Upper lobe of left lung (tissue), 6 donors: ENCODE data around the gene CARD9. TPM values are rescaled to one million over a fixed set of nuclear protein-coding genes. Genes with fewer than 3 reads are reported as not detected.
"Not testable (repeated sequence)": the region's sequence is repeated elsewhere in the genome, so short reads cannot be mapped to it uniquely, and the experiment has no call there.

Experiments used
- ATAC-seq, 2 donors: fragments of 200-7000 bp; cut with Tn5 transposase; one replicate each; pipeline ENCODE4 v1.9.1; 2022; ENCODE audit warnings: mild to moderate bottlenecking in 2 of 2, moderate library complexity in 2 of 2; ENCODE audit not compliant: low FRiP score in 2 of 2
- DNase-seq, 2 donors: peaks; one replicate each; pipeline ENCODE4 v3.0.0-alpha.2; 2019 to 2020
- H3K27ac ChIP-seq, 4 donors: fragments of 200-600 bp; sonication (generic); one replicate each; pipeline ENCODE4 v1.5.1; 2016 to 2019
- H3K27me3 ChIP-seq, 4 donors: fragments of 200-600 bp; sonication (generic); one replicate each; pipeline ENCODE4 v1.5.1; 2017 to 2019
- H3K36me3 ChIP-seq, 4 donors: fragments of 200-600 bp; sonication (generic); one replicate each; pipeline ENCODE4 v1.5.1; 2016 to 2019
- H3K4me1 ChIP-seq, 4 donors: fragments of 200-600 bp; sonication (generic); one replicate each; pipeline ENCODE4 v1.5.1; 2018 to 2019
- H3K4me3 ChIP-seq, 4 donors: fragments of 200-600 bp; sonication (generic); one replicate each; pipeline ENCODE4 v1.5.1; 2017 to 2019; ENCODE audit warnings: mild to moderate bottlenecking in 2 of 4, moderate library complexity in 1 of 4
- H3K9me3 ChIP-seq, 4 donors: fragments of 200-600 bp; sonication (generic); one replicate each; pipeline ENCODE4 v1.5.1; 2018 to 2019
- CTCF ChIP-seq, 6 experiments: fragments of 450-650 bp in 4 of 6; fragments of 200-600 bp in 2 of 6; sonication (generic) in 2 of 6; IDR thresholded peaks; one replicate each; pipeline ENCODE4 v1.5.1; 2016 to 2019; ENCODE audit warnings: antibody characterized with exemption in 6 of 6
- EP300 ChIP-seq, 4 donors: sonication (generic); formaldehyde crosslinking; IDR thresholded peaks; one replicate each; pipeline ENCODE4 v1.5.1; 2017; ENCODE audit warnings: antibody characterized with exemption in 4 of 4, control low read depth in 2 of 4
- POLR2A ChIP-seq, 4 donors: fragments of 450-650 bp; IDR thresholded peaks; one replicate each; pipeline ENCODE4 v1.5.1; 2016 to 2017; ENCODE audit warnings: antibody characterized with exemption in 4 of 4, mild to moderate bottlenecking in 2 of 4
- POLR2AphosphoS5 ChIP-seq, 2 donors: sonication (generic); formaldehyde crosslinking; IDR thresholded peaks; one replicate each; pipeline ENCODE4 v1.5.1; 2017; ENCODE audit warnings: antibody characterized with exemption in 2 of 2
- WGBS, 2 donors: methylation state at CpG; one replicate each; pipeline ENCODE4 v1.1.5; 2017 to 2018; 5-methylcytosine and 5-hydroxymethylcytosine counted together
- total RNA-seq, 6 donors: library from RNA; depleted of rRNA in 4 of 6; stranded (reverse); fragments of >200 nt in 4 of 6; gene quantifications; one replicate each; pipeline versions ENCODE4 v1.1.0 to v1.2.1, GENCODE V29; 2016 to 2021
- donor health status: DM: no; HTN: no; CAD: no; lungs with moderate emphysema.
- donor health status: DM: no; HTN: yes; CAD: no; lungs with severe emphysema.

The CARD9 gene
- total RNA-seq, 6 donors from 2014 or later, result 3.5 to 30.4 (median 16.8) TPM

- no peak for DNase-seq
- H3K4me1 ChIP-seq, result peaks cover 20 to 31% (median 23%) of the 10 kb centered on the region in 4 donors
- no peaks in the 10 kb centered on the region for H3K27me3 ChIP-seq
- ATAC-seq, result no peak
- H3K27ac ChIP-seq, result peak overlapping the region in 1 of 4 donors; percentile 88
- 28 to 37% methylated on average over 4 of the region's 4 CpGs for WGBS, 2 donors
- H3K9me3 ChIP-seq, result no peaks in the 10 kb centered on the region
- TF ChIP-seq CTCF (IDR thresholded peaks at IDR 0.05), result no peak
- TF ChIP-seq POLR2A (IDR thresholded peaks at IDR 0.05), result no peak
- TF ChIP-seq EP300 (IDR thresholded peaks at IDR 0.05), result no peak
- TF ChIP-seq POLR2AphosphoS5 (IDR thresholded peaks at IDR 0.05), result no peak
- H3K4me3 ChIP-seq, result peak overlapping the region; percentile 61 to 97 (median 92)
- peaks cover 11 to 56% (median 42%) of the 10 kb centered on the region in 4 donors for H3K36me3 ChIP-seq
These were observed 37.9 kb upstream of the CARD9 start for GRCh38 chr9:136411378-136411777.

DNA sequence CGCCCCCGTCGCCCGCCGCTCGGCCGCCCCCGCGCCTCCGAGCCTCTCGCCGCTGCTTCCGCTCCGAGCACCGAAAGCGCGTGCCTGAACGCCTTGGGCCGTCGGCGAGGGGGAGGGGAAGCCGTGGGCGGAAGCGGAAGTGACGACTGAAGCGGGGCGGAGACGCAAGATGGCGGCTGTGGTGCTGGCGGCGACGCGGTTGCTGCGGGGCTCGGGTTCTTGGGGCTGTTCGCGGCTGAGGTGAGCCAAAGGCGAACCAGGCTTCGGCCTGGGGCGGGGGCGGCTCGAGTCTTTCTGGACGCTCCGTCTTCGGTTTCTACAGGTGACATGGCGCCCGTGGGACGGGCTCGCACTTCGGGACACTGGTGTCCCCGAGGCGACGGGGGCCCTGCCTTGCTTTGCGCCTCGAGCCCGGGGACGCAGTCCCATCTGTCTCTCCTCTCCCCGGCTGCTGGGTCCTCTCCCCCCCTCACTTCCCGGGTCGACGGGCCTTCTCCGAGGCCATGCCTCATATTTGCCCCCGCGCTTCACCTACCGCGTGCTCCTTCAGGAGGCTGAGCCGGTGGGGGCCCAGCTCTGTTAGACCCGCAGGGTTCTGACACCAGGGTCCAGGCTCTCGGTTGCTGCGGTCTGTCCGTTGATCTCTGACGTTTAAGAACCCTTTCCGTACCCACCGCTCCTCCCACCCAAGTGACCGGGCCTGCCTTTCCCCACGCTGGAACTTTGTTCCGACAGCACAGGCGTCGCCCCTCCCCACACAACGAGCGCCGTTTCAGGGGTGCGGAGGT lies 37.2 kb upstream of the CARD9 start, which contains the start of the genes ENTR1 and PMPCA:
TSS of gene ENTR1 (minus strand) at position 115 of the 788 bp plus-strand sequence. CDS start 217 bp downstream, outside the sequence.
TSS of gene PMPCA (plus strand) at position 159 of the 788 bp plus-strand sequence. CDS start at position 170, 11 bp downstream.
- 0 to 1% methylated on average over 15 to 49 of the region's 83 CpGs for WGBS, 2 donors
- TF ChIP-seq POLR2A (IDR thresholded peaks at IDR 0.05) (peak in 3 of 4 donors; percentile 49 to 93 (median 74)), EP300 (IDR thresholded peaks at IDR 0.05) (peak in 1 of 4 donors; percentile 87), POLR2AphosphoS5 (IDR thresholded peaks at IDR 0.05) (peak; percentile 99), CTCF (IDR thresholded peaks at IDR 0.05) (no peak)
- ATAC-seq (peak; percentile 82 to 96), DNase-seq (peak; percentile 92 to 99)
- Histone ChIP-seq H3K9me3 (no peaks in the 10 kb centered on the region), H3K4me3 (peak within 1 kb of the TSS; percentile 61 to 97 (median 92)), H3K27me3 (no peaks in the 10 kb centered on the region), H3K27ac (peak within 1 kb of the TSS; percentile 83 to 91 (median 88)), H3K36me3 (peaks cover 11 to 54% (median 40%) of the 10 kb centered on the region in 4 donors), H3K4me1 (peaks cover 20 to 31% (median 23%) of the 10 kb centered on the region in 4 donors)

DNA sequence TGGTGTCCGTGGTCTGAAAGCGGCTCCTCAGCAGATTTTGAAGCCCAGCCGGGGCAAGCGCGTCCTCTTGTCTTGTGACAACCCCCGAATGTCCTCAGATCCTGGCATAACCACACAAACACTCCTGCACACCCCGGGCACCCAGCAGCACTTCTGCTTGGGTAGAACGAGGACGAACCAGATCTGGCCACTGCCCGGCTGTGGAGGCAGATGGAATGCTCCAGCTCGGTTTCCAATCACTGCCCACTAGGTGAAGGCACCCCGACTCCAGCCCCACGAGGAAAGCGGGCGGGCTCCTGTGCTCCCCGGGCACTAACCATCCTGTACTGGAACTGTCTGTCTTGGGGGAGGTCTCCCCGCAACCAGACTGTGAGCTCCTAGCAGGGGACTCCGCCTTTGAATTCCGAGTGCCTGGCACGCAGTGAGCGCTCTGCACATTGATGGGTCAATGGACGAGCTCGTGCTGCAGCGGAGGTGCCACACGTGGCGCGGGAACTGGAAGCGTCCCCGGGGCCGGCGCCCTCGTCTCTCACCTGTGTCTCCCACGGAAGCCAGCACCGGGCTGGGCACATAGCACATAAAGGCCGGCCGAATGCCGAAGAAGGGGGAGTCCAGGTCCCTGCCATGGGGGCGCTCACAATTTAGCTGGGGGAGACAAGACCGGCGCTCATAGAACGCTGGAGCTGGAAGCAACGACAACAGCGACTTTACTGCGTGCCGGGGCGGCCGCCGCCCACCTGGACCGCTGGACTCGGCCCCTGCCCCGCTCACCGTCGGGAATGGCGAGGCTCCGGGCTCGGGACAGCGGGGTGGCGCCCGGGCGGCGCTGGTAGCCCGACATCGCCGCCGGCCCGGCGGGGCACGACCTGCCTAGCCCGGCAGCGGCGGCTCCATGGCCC lies 36.3 kb upstream of the CARD9 start:
- 12 to 15% methylated on average over 25 to 35 of the region's 71 CpGs for WGBS, 2 donors
- ATAC-seq (peak; percentile 20 to 42), DNase-seq (peak; percentile 38 to 87)
- H3K9me3 ChIP-seq, result no peaks in the 10 kb centered on the region
- H3K36me3 ChIP-seq, result peaks cover 13 to 54% (median 41%) of the 10 kb centered on the region in 4 donors
- H3K4me3 ChIP-seq, result peak overlapping the region; percentile 61 to 97 (median 89)
- no peaks in the 10 kb centered on the region for H3K27me3 ChIP-seq
- TF ChIP-seq EP300 (IDR thresholded peaks at IDR 0.05), result no peak
- TF ChIP-seq POLR2A (IDR thresholded peaks at IDR 0.05), result peak in 2 of 4 donors; percentile 28 to 56
- peaks cover 20 to 31% (median 23%) of the 10 kb centered on the region in 4 donors for H3K4me1 ChIP-seq
- H3K27ac ChIP-seq, result peak overlapping the region; percentile 83 to 91 (median 88)

DNA sequence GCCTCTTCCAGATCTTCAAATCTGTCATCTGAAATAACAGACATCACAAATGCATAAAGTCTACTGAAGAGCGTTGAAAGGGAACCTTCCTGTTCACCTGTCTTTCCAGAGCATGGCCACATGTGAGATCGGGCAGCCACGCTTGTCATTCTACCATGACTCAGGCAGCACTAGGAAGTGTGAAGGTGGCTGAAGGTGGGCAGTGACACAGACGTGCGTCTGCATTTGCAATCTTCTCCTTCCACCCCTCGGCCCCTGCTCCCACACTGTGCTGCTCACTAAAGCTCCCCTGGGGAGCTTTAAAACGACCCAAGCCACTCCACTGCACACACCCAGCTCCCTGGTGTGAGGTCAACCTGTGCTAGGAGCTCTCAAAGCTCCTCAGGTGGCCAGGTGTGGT lies 34.4 kb upstream of the CARD9 start:
- Histone ChIP-seq H3K4me1 (peaks cover 20 to 31% (median 23%) of the 10 kb centered on the region in 4 donors), H3K27me3 (no peaks in the 10 kb centered on the region), H3K4me3 (no peak overlapping the region), H3K36me3 (peaks cover 16 to 50% (median 38%) of the 10 kb centered on the region in 4 donors), H3K27ac (no peak overlapping the region), H3K9me3 (no peaks in the 10 kb centered on the region)
- 90 to 93% methylated on average over 6 to 7 of the region's 7 CpGs for WGBS, 2 donors
- TF ChIP-seq EP300 (IDR thresholded peaks at IDR 0.05) (no peak), POLR2AphosphoS5 (IDR thresholded peaks at IDR 0.05) (no peak), CTCF (IDR thresholded peaks at IDR 0.05) (no peak), POLR2A (IDR thresholded peaks at IDR 0.05) (no peak)
- DNase-seq, result no peak
- ATAC-seq, result no peak

DNA sequence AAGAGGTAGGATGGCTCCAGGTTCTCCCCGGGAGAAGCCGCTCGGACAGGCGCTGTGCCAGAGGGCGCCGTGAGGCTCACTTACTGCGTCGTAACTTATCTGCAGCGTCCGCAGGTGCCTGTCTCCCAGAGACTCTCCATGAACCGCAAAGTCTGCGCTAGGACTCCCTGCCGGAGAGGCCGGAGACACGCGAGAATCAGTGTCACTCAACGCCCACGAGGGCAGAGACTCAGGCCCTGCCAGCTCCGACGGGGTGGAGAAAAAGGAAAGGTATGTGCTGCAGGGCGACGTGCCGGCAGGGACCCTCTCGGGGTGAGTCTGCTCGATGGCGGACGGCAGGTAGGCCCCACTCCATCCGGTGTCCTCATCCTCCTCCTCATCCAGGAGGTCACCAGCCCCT lies 33.6 kb upstream of the CARD9 start:
- not testable (repeated sequence) for H3K27ac ChIP-seq, H3K4me3 ChIP-seq, H3K27me3 ChIP-seq, H3K9me3 ChIP-seq, ATAC-seq
- H3K36me3 ChIP-seq, result peaks cover 17 to 49% (median 38%) of the 10 kb centered on the region in 4 donors
- H3K4me1 ChIP-seq, result peaks cover 20 to 30% (median 23%) of the 10 kb centered on the region in 4 donors
- DNase-seq, result peak in 1 of 2 donors; percentile 85
- WGBS, 2 donors, result 93 to 94% methylated on average over 21 to 28 of the region's 28 CpGs

- H3K9me3 ChIP-seq, H3K27me3 ChIP-seq, H3K4me3 ChIP-seq, H3K27ac ChIP-seq, ATAC-seq: not testable (repeated sequence)
- 90 to 93% methylated on average over 10 of the region's 10 CpGs for WGBS, 2 donors
- DNase-seq, result peak in 1 of 2 donors; percentile 16
- Histone ChIP-seq H3K4me1 (peaks cover 10 to 18% (median 12%) of the 10 kb centered on the region in 4 donors), H3K36me3 (peaks cover 19 to 50% (median 39%) of the 10 kb centered on the region in 4 donors)
These were observed 32.4 kb upstream of the CARD9 start for GRCh38 chr9:136405904-136406303.
